AG04449 (cell line): ENCODE measurements around the gene ZNF2.

ENCODE experiments used
- CTCF ChIA-PET: fragments of 350-600 bp; formaldehyde crosslinking; extraction: SDS; loops from one replicate; lab custom pipeline; 2021; ENCODE audit warnings: antibody characterized with exemption; lab: Yijun Ruan, JAX
- POLR2A ChIA-PET: fragments of 400-600, 350-600 bp; formaldehyde crosslinking; extraction: SDS; loops from one replicate; lab custom pipeline; 2020; ENCODE audit warnings: antibody characterized with exemption, inconsistent platforms; lab: Yijun Ruan, JAX
- DNase-seq: peaks from one replicate; pipeline ENCODE4 v3.0.0-alpha.2; 2010; ENCODE audit warnings: low read depth, low spot score
- H3K4me3 ChIP-seq: 2 replicates; pipeline ENCODE4 v1.5.1; 2011; ENCODE audit warnings: low read depth, mild to moderate bottlenecking, control low read depth, low read length
- CTCF ChIP-seq: IDR thresholded peaks from one replicate; pipeline ENCODE4 v1.5.1; 2011; ENCODE audit warnings: mild to moderate bottlenecking, moderate library complexity, low read length, control low read depth, inconsistent platforms; ENCODE audit not compliant: insufficient read depth; ENCODE audit errors: missing control alignments

Gene ZNF2

DNA sequence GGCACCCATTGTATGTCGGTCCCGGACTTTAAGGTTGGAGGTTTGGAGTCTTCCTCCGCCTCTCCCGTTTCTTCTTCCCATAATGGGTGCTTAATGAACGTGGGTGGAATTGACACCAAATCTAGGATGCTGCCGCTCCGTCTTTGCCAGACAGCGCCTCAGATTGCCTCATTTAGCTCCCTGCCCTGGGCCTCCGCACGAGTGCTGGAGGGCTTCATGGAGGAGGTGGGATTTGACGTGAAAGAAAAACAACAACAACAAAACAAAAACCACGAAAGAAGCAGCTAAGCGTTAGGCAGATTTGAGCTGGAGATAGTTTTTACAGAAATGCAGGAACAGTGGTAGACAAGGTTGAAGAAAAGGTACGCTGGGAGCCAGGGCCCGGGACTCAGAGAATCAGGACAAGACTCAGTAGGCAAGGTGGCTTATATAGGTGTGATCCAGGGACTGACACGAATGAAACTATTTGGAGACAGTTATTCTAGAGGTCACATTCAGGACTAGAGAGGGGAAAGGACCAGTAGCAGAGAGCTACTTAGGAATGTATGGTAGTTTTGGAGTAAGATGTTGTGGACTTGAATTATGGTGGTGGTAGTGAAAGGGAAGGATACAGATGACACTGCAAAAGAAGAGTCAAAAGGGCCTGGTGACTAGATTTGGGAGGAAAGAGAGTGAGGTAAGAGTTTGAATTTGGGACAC, 605 bp downstream of the ZNF2 start:
- ChIA-PET CTCF (interaction anchor here (1.0 to 1.2 kb wide), 2 partner anchors 24 to 40 kb away, joined by 3 to 4 read pairs; no protein-coding TSS in a partner anchor), POLR2A (interaction anchor here (1.2 kb wide), 1 partner anchor 44 kb away, joined by 7 read pairs; the partner anchor contains the start of gene MRPS5)
- no peak for DNase-seq
- peak overlapping the region; percentile 100 for H3K4me3 ChIP-seq
- no peak for TF ChIP-seq CTCF

DNA sequence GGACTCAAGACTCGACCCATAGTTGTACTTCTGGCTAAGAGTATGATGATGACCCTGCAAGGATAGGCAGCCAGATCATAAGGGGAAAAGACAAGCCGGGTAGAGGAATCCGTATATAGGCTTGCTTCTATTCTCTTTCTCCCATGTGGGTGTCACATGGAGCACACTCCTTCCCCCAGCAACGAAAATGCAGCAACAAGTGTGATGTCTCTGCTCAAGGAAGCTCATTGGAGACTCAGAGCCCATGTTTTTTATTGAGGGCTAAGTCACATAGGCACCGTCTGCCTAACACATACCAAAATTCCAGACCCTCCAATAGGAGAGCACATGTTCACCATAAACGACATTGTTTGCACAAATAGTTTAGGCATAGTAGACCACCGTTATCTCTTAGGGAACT, 6.3 kb downstream of the ZNF2 start:
- ChIA-PET CTCF (no interaction called here), POLR2A (no interaction called here)
- DNase-seq = no peak
- H3K4me3 ChIP-seq = no peak overlapping the region
- no peak for TF ChIP-seq CTCF

- ChIA-PET CTCF (interaction anchor here (0.6 to 0.9 kb wide), 2 partner anchors 15 to 169 kb away, joined by 3 read pairs; partner anchors contain the start of gene ZNF514), POLR2A (no interaction called here)
- no peak for TF ChIP-seq CTCF
- no peak for DNase-seq
- no peak overlapping the region for H3K4me3 ChIP-seq
These were observed 8.5 kb downstream of the ZNF2 start for GRCh38 chr2:95174031-95174542.

- DNase-seq = no peak
- no peak for TF ChIP-seq CTCF
- POLR2A ChIA-PET = no interaction called here
- CTCF ChIA-PET = no interaction called here
- H3K4me3 ChIP-seq = no peak overlapping the region
These were observed 13.8 kb downstream of the ZNF2 start for GRCh38 chr2:95179451-95179850.

DNA sequence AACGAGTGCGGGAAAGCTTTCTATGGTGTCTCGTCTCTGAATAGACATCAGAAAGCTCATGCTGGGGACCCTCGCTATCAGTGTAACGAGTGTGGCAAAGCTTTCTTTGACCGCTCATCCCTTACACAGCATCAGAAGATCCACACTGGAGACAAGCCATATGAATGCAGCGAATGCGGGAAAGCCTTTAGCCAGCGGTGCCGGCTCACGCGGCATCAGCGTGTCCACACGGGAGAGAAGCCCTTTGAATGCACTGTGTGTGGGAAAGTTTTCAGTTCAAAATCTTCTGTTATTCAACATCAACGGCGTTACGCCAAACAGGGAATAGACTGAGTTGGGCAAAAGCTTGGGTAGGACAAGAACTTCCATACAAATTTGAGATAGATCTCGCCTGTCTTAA, 16.2 kb downstream of the ZNF2 start:
- CTCF ChIA-PET = no interaction called here
- no peak for DNase-seq
- TF ChIP-seq CTCF = no peak
- no peak overlapping the region for H3K4me3 ChIP-seq
- POLR2A ChIA-PET = no interaction called here

GRCh38 chr2:95185197-95185596, 19.6 kb downstream of the ZNF2 start:
- POLR2A ChIA-PET = no interaction called here

More at GRCh38 chr2:95185197-95185596, 19.6 kb downstream of the ZNF2 start:
- no peak for TF ChIP-seq CTCF
- no peak for DNase-seq
- no peak overlapping the region for H3K4me3 ChIP-seq
- CTCF ChIA-PET = interaction anchor here (1.4 to 1.9 kb wide), 2 partner anchors 12 kb away, joined by 4 read pairs; no protein-coding TSS in a partner anchor
